ENCODE measurements around the gene GMDS. TPM values are rescaled to one million over a fixed set of nuclear protein-coding genes. Genes with fewer than 3 reads are reported as not detected.

Gene GMDS
- polyA plus RNA-seq, 1 experiment, result 7.1 TPM

DNA sequence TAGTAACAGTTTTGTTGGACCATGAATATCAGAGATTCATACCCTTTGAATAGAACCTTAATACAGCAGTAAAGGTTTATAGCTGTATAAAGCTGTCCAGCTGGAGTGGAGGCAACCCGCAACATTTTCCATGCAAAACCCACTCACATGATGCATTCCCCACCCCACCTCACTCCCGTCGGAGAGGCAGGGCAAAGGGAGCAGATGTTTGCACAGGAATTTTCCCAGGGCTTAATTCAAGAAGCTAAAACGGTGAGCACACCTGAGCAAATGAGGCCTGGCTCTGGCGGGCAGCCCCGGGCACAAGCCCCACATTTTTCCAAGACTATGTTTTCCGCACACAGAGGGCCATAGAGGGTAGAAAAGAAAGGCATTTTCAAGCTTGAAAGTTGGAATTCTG is 444.0 kb downstream of the GMDS start:
- no peak for TF ChIP-seq CTCF (IDR thresholded peaks at IDR 0.05; ENCODE audit: insufficient read depth, low read depth, low read length)
- POLR2A ChIA-PET, result interaction anchor here (0.6 kb wide), 1 partner anchor 45 kb away, joined by 5 read pairs; no protein-coding TSS in a partner anchor
- Histone ChIP-seq H3K4me3 (ENCODE audit: low read depth, low read length) (no peak overlapping the region), H3K27me3 (ENCODE audit: control insufficient read depth, insufficient read depth, low read length) (no peaks in the 10 kb centered on the region), H3K36me3 (ENCODE audit: control insufficient read depth, insufficient read depth, low read length) (no peaks in the 10 kb centered on the region)
- DNase-seq (ENCODE audit: low read depth), result no peak
- CTCF ChIA-PET, result no interaction called here

DNA sequence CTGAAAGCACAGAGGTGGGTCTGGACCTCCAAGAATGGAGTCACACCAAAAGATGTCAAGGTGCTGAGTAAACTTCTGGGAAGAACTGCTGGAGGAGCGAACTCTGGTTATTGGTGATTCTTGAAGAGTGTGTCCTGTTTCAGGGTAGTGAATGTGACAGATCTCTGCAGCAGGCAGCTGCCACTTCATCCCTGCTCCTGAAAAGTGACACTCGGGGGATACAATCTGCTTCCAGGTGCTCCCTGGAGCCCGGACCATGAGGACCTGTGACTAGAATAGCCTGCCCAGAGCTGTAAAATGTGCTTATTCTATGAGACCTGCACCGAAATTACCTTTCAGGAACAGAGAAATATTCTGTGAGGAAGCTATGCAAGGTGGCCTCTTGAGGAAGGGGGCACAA is 444.6 kb downstream of the GMDS start:
- no peak for TF ChIP-seq CTCF (IDR thresholded peaks at IDR 0.05; ENCODE audit: insufficient read depth, low read depth, low read length)
- no peak overlapping the region for H3K4me3 ChIP-seq (ENCODE audit: low read depth, low read length)
- CTCF ChIA-PET, result no interaction called here
- H3K27me3 ChIP-seq (ENCODE audit: control insufficient read depth, insufficient read depth, low read length), result no peaks in the 10 kb centered on the region
- no peaks in the 10 kb centered on the region for H3K36me3 ChIP-seq (ENCODE audit: control insufficient read depth, insufficient read depth, low read length)
- DNase-seq (ENCODE audit: low read depth), result no peak
- POLR2A ChIA-PET, result no interaction called here

- H3K27me3 ChIP-seq (ENCODE audit: control insufficient read depth, insufficient read depth, low read length), result no peaks in the 10 kb centered on the region
- no peak for DNase-seq (ENCODE audit: low read depth)
- H3K4me3 ChIP-seq (ENCODE audit: low read depth, low read length), result no peak overlapping the region
- TF ChIP-seq CTCF (IDR thresholded peaks at IDR 0.05; ENCODE audit: insufficient read depth, low read depth, low read length), result no peak
- CTCF ChIA-PET, result interaction anchor here (1.7 to 2.0 kb wide), 2 partner anchors 14 to 17 kb away, joined by 4 to 5 read pairs; no protein-coding TSS in a partner anchor
- POLR2A ChIA-PET, result no interaction called here
- no peaks in the 10 kb centered on the region for H3K36me3 ChIP-seq (ENCODE audit: control insufficient read depth, insufficient read depth, low read length)
These were observed 446.5 kb downstream of the GMDS start for GRCh38 chr6:1798965-1799325.

DNA sequence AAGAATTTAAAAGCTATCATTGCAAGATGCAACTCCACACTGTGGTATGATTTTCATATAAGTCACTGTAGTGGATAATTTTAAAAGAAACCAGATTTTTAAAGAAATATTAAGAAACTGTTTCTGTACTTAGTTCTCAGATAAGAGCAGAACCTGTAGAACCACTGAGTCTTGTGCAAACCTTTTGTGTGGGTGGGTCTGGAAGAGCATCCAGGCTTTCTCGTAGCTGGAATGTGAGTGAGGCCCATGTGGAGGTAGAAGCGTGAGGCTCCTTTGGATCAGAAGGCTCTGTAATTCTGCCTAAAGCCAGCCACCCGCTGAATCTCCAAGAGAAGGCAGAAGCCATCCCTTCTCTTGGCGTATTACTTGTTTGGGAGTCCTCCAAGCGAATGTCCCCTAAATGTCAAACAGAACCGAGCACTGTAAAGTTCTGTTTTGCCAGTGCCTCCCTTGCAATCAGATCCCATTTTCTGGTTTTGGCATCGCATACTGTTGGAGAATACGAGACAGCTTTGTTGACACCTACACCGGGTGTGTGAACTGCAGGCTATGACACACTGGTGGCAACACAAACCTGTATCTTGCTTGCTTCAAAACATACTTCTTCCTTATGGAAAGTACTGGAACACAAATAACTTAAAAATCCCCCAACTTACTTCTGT is 447.0 kb downstream of the GMDS start:
- TF ChIP-seq CTCF (IDR thresholded peaks at IDR 0.05; ENCODE audit: insufficient read depth, low read depth, low read length), result no peak
- CTCF ChIA-PET, result interaction anchor here (0.6 to 2.0 kb wide), 3 partner anchors 15 to 76 kb away, joined by 3 to 5 read pairs (median 4); no protein-coding TSS in a partner anchor
- DNase-seq (ENCODE audit: low read depth), result no peak
- H3K36me3 ChIP-seq (ENCODE audit: control insufficient read depth, insufficient read depth, low read length), result no peaks in the 10 kb centered on the region
- no peaks in the 10 kb centered on the region for H3K27me3 ChIP-seq (ENCODE audit: control insufficient read depth, insufficient read depth, low read length)
- H3K4me3 ChIP-seq (ENCODE audit: low read depth, low read length), result no peak overlapping the region
- POLR2A ChIA-PET, result no interaction called here

DNA sequence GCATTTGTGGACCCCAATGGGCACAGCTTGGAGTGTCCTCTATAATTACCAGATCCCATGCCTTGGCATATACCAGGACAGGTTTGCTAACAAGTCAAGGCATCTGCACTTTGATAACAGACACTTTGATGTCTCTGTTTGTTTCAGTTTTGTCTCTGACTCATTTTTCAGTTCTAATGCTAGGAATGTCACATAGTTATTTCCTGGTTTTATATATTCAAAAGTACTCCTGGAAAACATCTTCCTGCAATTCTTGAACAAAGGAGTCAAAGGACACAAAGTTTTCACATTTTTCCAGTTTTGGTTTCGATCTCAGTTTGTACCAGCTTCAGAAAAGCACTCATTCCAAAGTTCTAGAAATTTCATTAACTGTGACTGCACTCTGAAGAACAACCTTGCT is 447.6 kb downstream of the GMDS start:
- DNase-seq (ENCODE audit: low read depth), result no peak
- TF ChIP-seq CTCF (IDR thresholded peaks at IDR 0.05; ENCODE audit: insufficient read depth, low read depth, low read length), result no peak
- H3K36me3 ChIP-seq (ENCODE audit: control insufficient read depth, insufficient read depth, low read length), result no peaks in the 10 kb centered on the region
- ChIA-PET POLR2A (no interaction called here), CTCF (interaction anchor here (0.6 to 2.0 kb wide), 6 partner anchors 15 to 837 kb away, joined by 3 to 5 read pairs (median 4); no protein-coding TSS in a partner anchor)
- no peak overlapping the region for H3K4me3 ChIP-seq (ENCODE audit: low read depth, low read length)
- no peaks in the 10 kb centered on the region for H3K27me3 ChIP-seq (ENCODE audit: control insufficient read depth, insufficient read depth, low read length)

All from BJ (cell line).